GM04504 (cell line): Measurements from ENCODE around the gene MINDY4B.
"Not testable (repeated sequence)": the region's sequence is repeated elsewhere in the genome, so short reads cannot be mapped to it uniquely, and the experiment has no call there.

Experiments used
- DNase-seq: peaks from one replicate; pipeline ENCODE4 v3.0.0-alpha.2; 2012; ENCODE audit warnings: low read depth

The MINDY4B gene

GRCh38 chr3:150898046-150898754 lies 7.0 kb downstream of the MINDY4B start:
- DNase-seq: no peak

GRCh38 chr3:150897592-150897991 lies 7.6 kb downstream of the MINDY4B start:
- no peak for DNase-seq

- no peak for DNase-seq
Measured at GRCh38 chr3:150890831-150891230, 14.4 kb downstream of the MINDY4B start.

GRCh38 chr3:150890295-150890694 lies 14.9 kb downstream of the MINDY4B start:
- no peak for DNase-seq

- DNase-seq: no peak
Measured at GRCh38 chr3:150889106-150889505, 16.1 kb downstream of the MINDY4B start.

- DNase-seq: no peak
Measured at GRCh38 chr3:150887031-150887430, 18.2 kb downstream of the MINDY4B start.

GRCh38 chr3:150885535-150885934 lies 19.7 kb downstream of the MINDY4B start:
- DNase-seq: no peak

GRCh38 chr3:150878996-150879575 lies 26.2 kb downstream of the MINDY4B start:
- no peak for DNase-seq

- DNase-seq: no peak
Measured at GRCh38 chr3:150878290-150878689, 26.9 kb downstream of the MINDY4B start.

- DNase-seq: no peak
Measured at GRCh38 chr3:150877303-150877702, 27.9 kb downstream of the MINDY4B start.

GRCh38 chr3:150876611-150877265 lies 28.5 kb downstream of the MINDY4B start:
- no peak for DNase-seq

- DNase-seq: no peak
Measured at GRCh38 chr3:150875548-150875947, 29.7 kb downstream of the MINDY4B start.

GRCh38 chr3:150874666-150875219 lies 30.5 kb downstream of the MINDY4B start:
- no peak for DNase-seq

GRCh38 chr3:150871192-150871591 lies 34.0 kb downstream of the MINDY4B start:
- no peak for DNase-seq

GRCh38 chr3:150870406-150870805 lies 34.8 kb downstream of the MINDY4B start:
- DNase-seq: peak; percentile 18

GRCh38 chr3:150868282-150868681 lies 37.0 kb downstream of the MINDY4B start:
- no peak for DNase-seq

- DNase-seq: no peak
Measured at GRCh38 chr3:150867434-150867833, 37.8 kb downstream of the MINDY4B start.

GRCh38 chr3:150863921-150864320 lies 41.3 kb downstream of the MINDY4B start:
- not testable (repeated sequence) for DNase-seq

- DNase-seq: no peak
Measured at GRCh38 chr3:150861851-150862250, 43.4 kb downstream of the MINDY4B start.

GRCh38 chr3:150857936-150858335 lies 47.3 kb downstream of the MINDY4B start:
- DNase-seq: not testable (repeated sequence)

GRCh38 chr3:150850191-150850590 lies 55.0 kb downstream of the MINDY4B start:
- DNase-seq: no peak

GRCh38 chr3:150848864-150849263 lies 56.4 kb downstream of the MINDY4B start:
- DNase-seq: no peak

- no peak for DNase-seq
Measured at GRCh38 chr3:150847433-150847832, 57.8 kb downstream of the MINDY4B start.
